ENCODE measurements around the gene ABCC4. TPM values are rescaled to one million over a fixed set of nuclear protein-coding genes. Genes with fewer than 3 reads are reported as not detected.

ABCC4 gene
- total and polyA plus RNA-seq, 2 donors (not counting 1 experiment from before 2014, with no cell fraction given), result 1.8 to 7.1 TPM

DNA sequence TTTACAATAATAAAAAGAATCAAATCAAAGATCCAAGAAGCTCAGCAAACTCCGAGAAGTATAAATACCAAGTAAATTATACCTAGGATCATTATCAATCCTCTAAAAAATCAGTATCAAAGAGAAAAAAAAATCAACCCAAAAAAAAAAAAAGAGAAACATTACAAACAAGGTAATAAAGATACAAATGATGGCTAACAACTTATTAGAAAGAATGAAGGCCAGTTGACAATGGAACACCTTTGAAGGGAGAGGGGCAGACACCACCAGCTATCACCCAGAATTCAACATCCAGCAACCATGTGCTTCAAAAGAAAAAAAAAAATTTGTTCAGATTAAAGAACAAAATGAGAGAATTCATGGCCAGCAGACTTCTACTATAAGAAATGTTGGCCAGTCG, 77.2 kb downstream of the ABCC4 start:
- no peak overlapping the region for H3K27ac ChIP-seq (ENCODE audit: low read length in 2 of 2)
- peaks cover 12 to 22% of the 10 kb centered on the region in 2 donors for H3K4me1 ChIP-seq (ENCODE audit: control insufficient read depth in 2 of 2, insufficient read depth in 2 of 2, low read length in 2 of 2)
- Mint-ChIP-seq H3K9me3 (ENCODE audit: insufficient read depth) (no peaks in the 10 kb centered on the region), H3K27ac (no peak overlapping the region), H3K4me3 (no peak overlapping the region), H3K4me1 (peaks cover 22% of the 10 kb centered on the region), H3K27me3 (no peaks in the 10 kb centered on the region)
- intact Hi-C loops (cut with micrococcal nuclease), result no loop called here
- no peak overlapping the region for H3K4me2 ChIP-seq (replicated peaks; ENCODE audit: low read depth, low read length, poor library complexity, severe bottlenecking)
- no peak overlapping the region for H2AFZ ChIP-seq (ENCODE audit: insufficient read depth, low read depth, low read length, poor library complexity, severe bottlenecking)
- H3K79me2 ChIP-seq (ENCODE audit: control insufficient read depth, insufficient read depth, low read length), result no peaks in the 10 kb centered on the region
- peaks cover 0 to 4% of the 10 kb centered on the region in 2 experiments for H3K36me3 ChIP-seq (replicated peaks in 1 of 2; ENCODE audit: control extremely low read depth in 1 of 2, control insufficient read depth in 1 of 2, extremely low read depth in 1 of 2, insufficient read depth in 2 of 2, low read length in 1 of 2)
- no peaks in the 10 kb centered on the region for H3K27me3 ChIP-seq (replicated peaks in 1 of 4; ENCODE audit: control extremely low read depth in 1 of 4, control insufficient read depth in 3 of 4, insufficient read depth in 4 of 4, low read length in 3 of 4)
- POLR2A ChIA-PET, result no interaction called here
- no peak for ATAC-seq (ENCODE audit: low read depth)
- DNase-seq, result no peak
- no peak for TF ChIP-seq EZH2 (IDR thresholded peaks at IDR 0.05; ENCODE audit: borderline replicate concordance, insufficient read depth, low read depth, low read length, poor library complexity, severe bottlenecking)
- TF ChIP-seq, protein P1, sequence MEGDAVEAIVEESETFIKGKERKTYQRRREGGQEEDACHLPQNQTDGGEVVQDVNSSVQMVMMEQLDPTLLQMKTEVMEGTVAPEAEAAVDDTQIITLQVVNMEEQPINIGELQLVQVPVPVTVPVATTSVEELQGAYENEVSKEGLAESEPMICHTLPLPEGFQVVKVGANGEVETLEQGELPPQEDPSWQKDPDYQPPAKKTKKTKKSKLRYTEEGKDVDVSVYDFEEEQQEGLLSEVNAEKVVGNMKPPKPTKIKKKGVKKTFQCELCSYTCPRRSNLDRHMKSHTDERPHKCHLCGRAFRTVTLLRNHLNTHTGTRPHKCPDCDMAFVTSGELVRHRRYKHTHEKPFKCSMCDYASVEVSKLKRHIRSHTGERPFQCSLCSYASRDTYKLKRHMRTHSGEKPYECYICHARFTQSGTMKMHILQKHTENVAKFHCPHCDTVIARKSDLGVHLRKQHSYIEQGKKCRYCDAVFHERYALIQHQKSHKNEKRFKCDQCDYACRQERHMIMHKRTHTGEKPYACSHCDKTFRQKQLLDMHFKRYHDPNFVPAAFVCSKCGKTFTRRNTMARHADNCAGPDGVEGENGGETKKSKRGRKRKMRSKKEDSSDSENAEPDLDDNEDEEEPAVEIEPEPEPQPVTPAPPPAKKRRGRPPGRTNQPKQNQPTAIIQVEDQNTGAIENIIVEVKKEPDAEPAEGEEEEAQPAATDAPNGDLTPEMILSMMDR (IDR thresholded peaks at IDR 0.05), result no peak
- no peak overlapping the region for H3K4me3 ChIP-seq (ENCODE audit: control extremely low read depth in 1 of 5, extremely low read depth in 1 of 5, insufficient read depth in 1 of 5, low read depth in 2 of 5, low read length in 4 of 5)
- WGBS (ENCODE audit: insufficient coverage), result 100% methylated on average over 1 of the region's 2 CpGs
- CTCF ChIA-PET, result interaction anchor here (0.7 to 0.9 kb wide), 2 partner anchors 32 to 254 kb away, joined by 3 to 5 read pairs; no protein-coding TSS in a partner anchor
- no peak overlapping the region for H3K9ac ChIP-seq (ENCODE audit: low read length)
- H3K9me3 ChIP-seq (ENCODE audit: control extremely low read depth in 1 of 3, control insufficient read depth in 2 of 3, insufficient read depth in 1 of 3, low read length in 2 of 3), result no peaks in the 10 kb centered on the region
- no peaks in the 10 kb centered on the region for H4K20me1 ChIP-seq (ENCODE audit: control insufficient read depth, insufficient read depth, low read length, poor library complexity, severe bottlenecking)

GRCh38 chr13:95222733-95223018, 78.6 kb downstream of the ABCC4 start:
- no peaks in the 10 kb centered on the region for H3K9me3 Mint-ChIP-seq (ENCODE audit: insufficient read depth)
- ChIA-PET CTCF (interaction anchor here (0.6 to 1.4 kb wide), 2 partner anchors 74 to 178 kb away, joined by 3 to 4 read pairs; no protein-coding TSS in a partner anchor), POLR2A (no interaction called here)
- no peak overlapping the region for H3K9ac ChIP-seq (ENCODE audit: low read length)
- TF ChIP-seq, protein P1 (IDR thresholded peaks at IDR 0.05), result no peak
- TF ChIP-seq EZH2 (IDR thresholded peaks at IDR 0.05; ENCODE audit: borderline replicate concordance, insufficient read depth, low read depth, low read length, poor library complexity, severe bottlenecking), result no peak
- H3K27ac ChIP-seq (ENCODE audit: low read length in 2 of 2), result no peak overlapping the region
- H3K27me3 Mint-ChIP-seq, result no peaks in the 10 kb centered on the region
- no peak overlapping the region for H2AFZ ChIP-seq (ENCODE audit: insufficient read depth, low read depth, low read length, poor library complexity, severe bottlenecking)
- WGBS (ENCODE audit: insufficient coverage), result 79% methylated on average over 3 of the region's 4 CpGs
- no peaks in the 10 kb centered on the region for H3K27me3 ChIP-seq (replicated peaks in 1 of 4; ENCODE audit: control extremely low read depth in 1 of 4, control insufficient read depth in 3 of 4, insufficient read depth in 4 of 4, low read length in 3 of 4)
- no peak overlapping the region for H3K4me3 Mint-ChIP-seq
- peaks cover 17% of the 10 kb centered on the region for H3K4me1 Mint-ChIP-seq
- intact Hi-C loops (cut with micrococcal nuclease), result no loop called here
- DNase-seq, result no peak
- H3K4me3 ChIP-seq (ENCODE audit: control extremely low read depth in 1 of 5, extremely low read depth in 1 of 5, insufficient read depth in 1 of 5, low read depth in 2 of 5, low read length in 4 of 5), result no peak overlapping the region
- H3K4me1 ChIP-seq (ENCODE audit: control insufficient read depth in 2 of 2, insufficient read depth in 2 of 2, low read length in 2 of 2), result peaks cover 9 to 14% of the 10 kb centered on the region in 2 donors
- H3K36me3 ChIP-seq (replicated peaks in 1 of 2; ENCODE audit: control extremely low read depth in 1 of 2, control insufficient read depth in 1 of 2, extremely low read depth in 1 of 2, insufficient read depth in 2 of 2, low read length in 1 of 2), result peaks cover 0 to 4% of the 10 kb centered on the region in 2 experiments
- H3K9me3 ChIP-seq (ENCODE audit: control extremely low read depth in 1 of 3, control insufficient read depth in 2 of 3, insufficient read depth in 1 of 3, low read length in 2 of 3), result no peaks in the 10 kb centered on the region
- no peaks in the 10 kb centered on the region for H4K20me1 ChIP-seq (ENCODE audit: control insufficient read depth, insufficient read depth, low read length, poor library complexity, severe bottlenecking)
- H3K4me2 ChIP-seq (replicated peaks; ENCODE audit: low read depth, low read length, poor library complexity, severe bottlenecking), result no peak overlapping the region
- ATAC-seq (ENCODE audit: low read depth), result no peak
- no peaks in the 10 kb centered on the region for H3K79me2 ChIP-seq (ENCODE audit: control insufficient read depth, insufficient read depth, low read length)
- no peak overlapping the region for H3K27ac Mint-ChIP-seq
